Fibroblast of lung (primary cell): ENCODE results near the gene COL16A1. TPM values are rescaled to one million over a fixed set of nuclear protein-coding genes. Genes with fewer than 3 reads are reported as not detected.

Experiments used
- DNase-seq, 2 donors: peaks; one replicate each; pipeline versions ENCODE4 v3.0.0 to v3.0.0-alpha.2; 2010; ENCODE audit warnings: low read depth in 2 of 2
- H2AFZ ChIP-seq: 2 replicates; pipeline ENCODE4 v1.5.1; 2012; ENCODE audit warnings: low read length, control low read depth, inconsistent platforms
- H3K27ac ChIP-seq: 2 replicates; pipeline ENCODE4 v1.5.1; 2011; ENCODE audit warnings: low read length, control low read depth; ENCODE audit not compliant: insufficient read depth
- H3K27me3 ChIP-seq: 2 replicates; pipeline ENCODE4 v1.5.1; 2011; ENCODE audit warnings: mild to moderate bottlenecking, low read length; ENCODE audit not compliant: control insufficient read depth, insufficient read depth
- H3K36me3 ChIP-seq: 2 replicates; pipeline ENCODE4 v1.5.1; 2011; ENCODE audit warnings: low read length; ENCODE audit not compliant: control insufficient read depth, insufficient read depth
- H3K4me1 ChIP-seq: 2 replicates; pipeline ENCODE4 v1.5.1; 2011; ENCODE audit warnings: low read length; ENCODE audit not compliant: control insufficient read depth, insufficient read depth; ENCODE audit errors: extremely low read depth
- H3K4me2 ChIP-seq: 2 replicates; pipeline ENCODE4 v1.5.1; 2011; ENCODE audit warnings: low read length, control low read depth; ENCODE audit not compliant: insufficient read depth; ENCODE audit errors: extremely low read depth
- H3K4me3 ChIP-seq, 4 experiments: fragments of 200-600 bp in 1 of 4; sonication (generic) in 1 of 4; replicated peaks in 1 of 4; 2 replicates each; pipeline ENCODE4 v1.5.1; 2011 to 2016; ENCODE audit warnings: low read length in 4 of 4, low read depth in 3 of 4, mild to moderate bottlenecking in 3 of 4, control low read depth in 2 of 4, inconsistent platforms in 1 of 4, mixed read lengths in 1 of 4; ENCODE audit not compliant: insufficient read depth in 1 of 4; ENCODE audit errors: control extremely low read depth in 1 of 4
- H3K79me2 ChIP-seq: 2 replicates; pipeline ENCODE4 v1.5.1; 2012; ENCODE audit warnings: mild to moderate bottlenecking, low read length, inconsistent platforms; ENCODE audit not compliant: control insufficient read depth, insufficient read depth
- H3K9ac ChIP-seq: 2 replicates; pipeline ENCODE4 v1.5.1; 2011; ENCODE audit warnings: mild to moderate bottlenecking, low read length, control low read depth; ENCODE audit not compliant: insufficient read depth
- H3K9me3 ChIP-seq: 2 replicates; pipeline ENCODE4 v1.5.1; 2012; ENCODE audit warnings: low read depth, low read length; ENCODE audit not compliant: control insufficient read depth, insufficient read depth
- H4K20me1 ChIP-seq: 2 replicates; pipeline ENCODE4 v1.5.1; 2011; ENCODE audit warnings: low read length; ENCODE audit not compliant: control insufficient read depth, insufficient read depth; ENCODE audit errors: extremely low read depth
- EZH2 ChIP-seq: IDR thresholded peaks from 2 replicates; pipeline ENCODE4 v1.5.1; 2012; ENCODE audit warnings: low read length, control low read depth, mild to moderate bottlenecking; ENCODE audit errors: missing control alignments
- polyA plus RNA-seq, 2 donors: library from polyadenylated mRNA; depleted of rRNA in 1 of 2; stranded (reverse) in 1 of 2; unstranded in 1 of 2; fragments of >200 nt; gene quantifications; 2 replicates each; pipeline ENCODE4 v1.2.1, GENCODE V29; 2011 to 2012; ENCODE audit warnings: missing spikeins in 1 of 2
- total RNA-seq: library from RNA; depleted of rRNA; stranded (reverse); fragments of >200 nt; gene quantifications from 2 replicates; pipeline ENCODE4 v1.2.1, GENCODE V29; 2014
- TF ChIP-seq, protein P1 (sequence below), 2 donors: IDR thresholded peaks in 1 of 2; conservative IDR thresholded peaks in 1 of 2; 1 replicate in 1 of 2; 2 replicates in 1 of 2; pipeline ENCODE4 v1.5.1; 2011 to 2012; ENCODE audit warnings: low read length in 2 of 2, control low read depth in 1 of 2, inconsistent platforms in 1 of 2, low read depth in 1 of 2, mild to moderate bottlenecking in 1 of 2

COL16A1 gene
- total and polyA plus RNA-seq, 2 donors (not counting 1 experiment from before 2014, with no cell fraction given): 20.9 to 80.3 TPM

DNA sequence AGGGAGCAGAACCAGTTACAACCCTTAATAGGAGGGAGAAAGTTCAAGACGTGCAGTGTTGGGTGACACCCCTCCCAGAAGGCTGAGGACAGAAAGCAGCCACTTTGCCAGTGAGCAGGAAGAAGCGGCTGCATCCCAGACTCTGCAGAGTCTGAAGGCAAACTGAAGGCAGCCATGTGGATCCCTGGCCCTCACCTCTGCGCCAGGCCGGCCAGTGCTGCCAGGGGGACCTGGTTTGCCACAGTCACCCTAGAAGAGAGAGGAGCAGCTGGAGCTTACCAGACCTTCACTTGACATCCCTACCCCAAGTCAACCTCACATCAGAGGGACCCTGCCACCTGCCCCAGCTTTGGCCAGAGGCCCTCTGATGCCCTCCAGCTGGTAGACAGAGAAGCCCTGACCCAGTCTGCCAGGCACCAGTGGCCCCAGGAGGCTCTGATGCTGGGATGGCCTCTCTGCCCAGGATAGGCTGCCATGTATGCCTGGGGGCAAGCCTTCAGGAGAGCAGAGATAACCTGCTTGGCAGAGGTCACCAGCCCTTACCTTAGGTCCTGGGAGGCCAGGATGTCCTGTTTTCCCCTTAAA is 42.9 kb downstream of the COL16A1 start:
- DNase-seq: no peak
- Histone ChIP-seq H3K4me3 (no peak overlapping the region), H3K4me2 (no peak overlapping the region), H3K36me3 (peaks cover 23% of the 10 kb centered on the region), H3K27me3 (no peaks in the 10 kb centered on the region), H3K27ac (no peak overlapping the region), H3K9me3 (no peaks in the 10 kb centered on the region), H2AFZ (no peak overlapping the region), H3K9ac (no peak overlapping the region), H4K20me1 (no peaks in the 10 kb centered on the region), H3K4me1 (no peaks in the 10 kb centered on the region), H3K79me2 (no peaks in the 10 kb centered on the region)
- TF ChIP-seq, protein P1, sequence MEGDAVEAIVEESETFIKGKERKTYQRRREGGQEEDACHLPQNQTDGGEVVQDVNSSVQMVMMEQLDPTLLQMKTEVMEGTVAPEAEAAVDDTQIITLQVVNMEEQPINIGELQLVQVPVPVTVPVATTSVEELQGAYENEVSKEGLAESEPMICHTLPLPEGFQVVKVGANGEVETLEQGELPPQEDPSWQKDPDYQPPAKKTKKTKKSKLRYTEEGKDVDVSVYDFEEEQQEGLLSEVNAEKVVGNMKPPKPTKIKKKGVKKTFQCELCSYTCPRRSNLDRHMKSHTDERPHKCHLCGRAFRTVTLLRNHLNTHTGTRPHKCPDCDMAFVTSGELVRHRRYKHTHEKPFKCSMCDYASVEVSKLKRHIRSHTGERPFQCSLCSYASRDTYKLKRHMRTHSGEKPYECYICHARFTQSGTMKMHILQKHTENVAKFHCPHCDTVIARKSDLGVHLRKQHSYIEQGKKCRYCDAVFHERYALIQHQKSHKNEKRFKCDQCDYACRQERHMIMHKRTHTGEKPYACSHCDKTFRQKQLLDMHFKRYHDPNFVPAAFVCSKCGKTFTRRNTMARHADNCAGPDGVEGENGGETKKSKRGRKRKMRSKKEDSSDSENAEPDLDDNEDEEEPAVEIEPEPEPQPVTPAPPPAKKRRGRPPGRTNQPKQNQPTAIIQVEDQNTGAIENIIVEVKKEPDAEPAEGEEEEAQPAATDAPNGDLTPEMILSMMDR (conservative IDR thresholded peaks at IDR 0.05 in 1 of 2, IDR thresholded peaks at IDR 0.05 in 1 of 2; ENCODE audit: low read depth in 1 of 2, low read length in 2 of 2): no peak
- no peak for TF ChIP-seq EZH2

DNA sequence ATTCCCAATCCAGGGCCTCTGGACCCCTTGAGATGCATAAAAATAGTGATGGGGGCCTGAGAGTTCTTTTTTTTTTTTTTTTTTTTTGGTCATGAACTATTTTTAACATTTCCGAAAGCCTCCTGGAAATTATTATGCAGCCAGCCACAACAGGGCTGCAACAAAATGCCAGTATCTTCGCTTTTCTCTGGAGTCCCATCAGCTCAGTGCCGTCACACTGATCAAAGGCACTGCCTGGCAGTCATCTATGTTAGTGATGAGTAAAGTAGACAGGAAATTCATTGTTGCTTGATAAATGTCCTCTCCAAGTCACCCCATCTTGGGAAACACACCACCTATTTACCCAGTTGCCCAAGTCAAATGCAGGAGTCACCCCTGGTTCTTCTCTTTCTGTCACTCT is 43.9 kb downstream of the COL16A1 start:
- H3K4me1 ChIP-seq: no peaks in the 10 kb centered on the region
- H3K9me3 ChIP-seq: no peaks in the 10 kb centered on the region
- peaks cover 28% of the 10 kb centered on the region for H3K36me3 ChIP-seq
- H3K4me3 ChIP-seq: no peak overlapping the region
- no peaks in the 10 kb centered on the region for H3K79me2 ChIP-seq
- no peak overlapping the region for H3K27ac ChIP-seq
- no peak overlapping the region for H3K4me2 ChIP-seq
- no peaks in the 10 kb centered on the region for H3K27me3 ChIP-seq
- no peak for DNase-seq
- H2AFZ ChIP-seq: no peak overlapping the region
- TF ChIP-seq, protein P1 (conservative IDR thresholded peaks at IDR 0.05 in 1 of 2, IDR thresholded peaks at IDR 0.05 in 1 of 2; ENCODE audit: low read depth in 1 of 2, low read length in 2 of 2): no peak
- TF ChIP-seq EZH2: no peak
- H3K9ac ChIP-seq: no peak overlapping the region
- H4K20me1 ChIP-seq: no peaks in the 10 kb centered on the region

GRCh38 chr1:31658721-31659120 is 45.1 kb downstream of the COL16A1 start:
- H3K36me3 ChIP-seq: peaks cover 32% of the 10 kb centered on the region
- DNase-seq: peak in 1 of 2 donors; percentile 47

More at GRCh38 chr1:31658721-31659120, 45.1 kb downstream of the COL16A1 start:
- Histone ChIP-seq H2AFZ (no peak overlapping the region), H3K27me3 (no peaks in the 10 kb centered on the region), H3K4me3 (no peak overlapping the region), H3K4me1 (no peaks in the 10 kb centered on the region), H3K9me3 (no peaks in the 10 kb centered on the region), H3K79me2 (no peaks in the 10 kb centered on the region), H3K9ac (no peak overlapping the region), H4K20me1 (no peaks in the 10 kb centered on the region), H3K4me2 (no peak overlapping the region), H3K27ac (no peak overlapping the region)
- no peak for TF ChIP-seq EZH2
- TF ChIP-seq, protein P1 (conservative IDR thresholded peaks at IDR 0.05 in 1 of 2, IDR thresholded peaks at IDR 0.05 in 1 of 2; ENCODE audit: low read depth in 1 of 2, low read length in 2 of 2): no peak
